Measurements from ENCODE around the gene EDEM2.
"Not testable (repeated sequence)": the region's sequence is repeated elsewhere in the genome, so short reads cannot be mapped to it uniquely, and the experiment has no call there.

EDEM2 gene, protein sequence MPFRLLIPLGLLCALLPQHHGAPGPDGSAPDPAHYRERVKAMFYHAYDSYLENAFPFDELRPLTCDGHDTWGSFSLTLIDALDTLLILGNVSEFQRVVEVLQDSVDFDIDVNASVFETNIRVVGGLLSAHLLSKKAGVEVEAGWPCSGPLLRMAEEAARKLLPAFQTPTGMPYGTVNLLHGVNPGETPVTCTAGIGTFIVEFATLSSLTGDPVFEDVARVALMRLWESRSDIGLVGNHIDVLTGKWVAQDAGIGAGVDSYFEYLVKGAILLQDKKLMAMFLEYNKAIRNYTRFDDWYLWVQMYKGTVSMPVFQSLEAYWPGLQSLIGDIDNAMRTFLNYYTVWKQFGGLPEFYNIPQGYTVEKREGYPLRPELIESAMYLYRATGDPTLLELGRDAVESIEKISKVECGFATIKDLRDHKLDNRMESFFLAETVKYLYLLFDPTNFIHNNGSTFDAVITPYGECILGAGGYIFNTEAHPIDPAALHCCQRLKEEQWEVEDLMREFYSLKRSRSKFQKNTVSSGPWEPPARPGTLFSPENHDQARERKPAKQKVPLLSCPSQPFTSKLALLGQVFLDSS

DNA sequence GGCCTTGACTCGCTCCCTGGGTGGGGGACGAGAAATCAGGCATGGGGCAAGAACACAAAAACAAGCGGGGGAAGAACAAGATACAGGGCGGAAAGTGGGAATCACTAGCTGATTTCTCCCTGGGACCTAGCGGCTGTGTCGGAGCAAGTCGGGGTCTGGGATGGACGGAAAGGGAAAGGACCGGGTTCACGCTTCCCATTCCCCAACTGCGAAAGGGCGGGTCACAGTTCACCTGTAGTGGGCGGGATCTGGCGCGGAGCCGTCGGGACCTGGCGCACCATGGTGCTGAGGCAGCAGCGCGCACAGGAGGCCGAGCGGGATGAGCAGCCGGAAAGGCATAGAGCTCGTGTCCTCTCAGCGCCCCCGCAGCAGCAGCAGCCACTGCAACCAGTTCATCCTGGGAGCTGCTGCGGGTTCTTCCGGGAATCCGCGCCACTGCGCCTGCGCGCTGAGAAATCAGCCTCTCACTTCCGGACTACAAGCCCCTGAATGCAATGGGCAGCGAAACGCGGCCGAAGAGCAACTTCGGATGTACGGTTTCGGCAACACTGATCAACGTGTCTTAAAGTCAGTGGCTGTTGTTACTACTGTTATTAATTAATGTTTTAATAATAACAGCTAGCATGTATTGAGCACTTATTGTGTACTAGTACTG lies at the start of gene EDEM2:
TSS of gene EDEM2 (minus strand) at position 417 of the 655 bp plus-strand sequence. CDS start at position 339, 78 bp downstream.
- DNase-seq, result peak; percentile 90 to 95

DNA sequence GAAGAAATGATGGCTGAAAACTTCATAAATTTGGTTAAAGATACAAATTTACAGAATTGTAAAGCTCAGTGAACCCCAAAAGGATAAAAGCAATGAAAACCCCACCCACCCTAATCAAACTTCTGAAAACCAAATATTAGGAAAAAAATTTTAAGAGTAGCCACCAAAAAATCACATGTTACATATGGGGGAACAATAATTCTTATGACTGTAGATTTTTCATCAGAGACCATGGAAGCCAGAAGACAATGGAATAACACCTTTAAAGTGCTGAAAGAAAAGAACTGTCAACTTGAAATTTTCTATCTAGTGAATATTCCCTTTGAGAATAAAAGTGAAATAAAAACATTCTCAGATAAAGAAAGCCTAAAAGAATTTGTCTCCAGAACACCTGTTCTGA lies 49.2 kb upstream of the EDEM2 start:
- no peak for DNase-seq

DNA sequence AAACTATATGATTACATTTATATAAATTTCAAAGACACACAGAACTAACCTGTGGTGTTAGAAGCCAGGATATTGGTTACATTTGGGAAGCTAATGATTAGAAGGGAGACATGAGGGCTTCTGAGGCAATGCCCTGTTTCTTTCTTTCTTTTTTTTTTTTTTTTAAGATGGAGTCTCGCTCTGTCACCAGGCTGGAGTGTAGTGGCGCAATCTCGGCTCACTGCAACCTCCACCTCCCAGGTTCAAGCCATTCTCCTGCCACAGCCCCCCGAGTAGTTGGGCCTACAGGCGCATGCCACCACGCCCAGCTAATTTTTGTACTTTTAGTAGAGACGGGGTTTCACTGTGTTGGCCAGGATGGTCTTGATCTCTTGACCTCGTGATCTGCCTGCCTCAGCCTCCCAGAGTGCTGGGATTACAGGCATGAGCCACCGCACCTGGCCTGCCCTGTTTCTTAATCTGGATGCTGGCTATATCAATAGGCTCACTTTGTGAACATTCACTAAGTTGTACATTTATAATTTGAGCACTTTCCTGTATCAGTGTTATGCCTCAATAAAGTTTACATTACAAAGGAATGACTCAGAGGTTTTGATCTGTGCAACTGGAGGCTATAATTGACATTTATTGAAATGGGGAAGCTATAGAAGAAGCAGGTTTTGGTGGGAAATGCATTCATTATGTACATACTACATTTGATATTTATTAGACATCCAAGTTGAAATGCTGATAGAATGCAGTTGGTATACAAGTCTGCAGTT lies 46.1 kb upstream of the EDEM2 start:
- DNase-seq, result not testable (repeated sequence)

DNA sequence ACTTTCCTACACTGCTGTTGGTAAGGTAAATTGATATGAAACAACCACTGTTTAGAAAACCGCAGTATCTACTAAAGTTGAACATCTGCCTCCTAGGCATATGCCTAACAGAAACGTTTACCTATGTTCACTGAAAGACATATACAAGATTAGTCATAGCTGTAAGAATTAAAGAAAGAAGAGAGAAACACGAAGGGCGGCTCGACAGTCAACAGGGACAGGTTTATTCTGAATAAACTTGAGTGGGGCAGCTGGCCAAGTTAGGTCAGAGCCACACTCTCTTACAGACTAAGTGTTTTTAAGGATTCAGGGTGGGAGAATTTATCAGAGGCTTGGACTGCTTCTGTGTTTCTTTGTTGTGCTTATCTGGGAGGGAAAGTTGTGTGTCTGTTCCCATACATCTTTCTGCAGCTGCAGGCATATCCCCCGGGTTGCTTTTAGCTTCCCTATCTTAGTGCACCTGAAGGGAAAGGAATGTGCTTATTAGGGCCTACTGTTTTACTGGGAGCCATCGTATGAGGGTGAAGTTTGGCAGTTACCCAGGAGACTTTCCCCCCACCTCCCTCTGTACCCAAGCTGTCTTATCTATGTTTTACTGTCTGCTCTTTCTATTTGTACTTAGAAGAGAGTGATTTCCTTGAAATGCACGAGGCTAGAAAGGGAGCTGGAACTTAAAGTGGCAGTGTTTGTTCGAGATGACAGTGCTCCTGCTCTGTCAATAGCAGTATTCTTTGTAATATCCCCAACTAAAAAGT lies 45.2 kb upstream of the EDEM2 start:
- DNase-seq, result no peak

DNA sequence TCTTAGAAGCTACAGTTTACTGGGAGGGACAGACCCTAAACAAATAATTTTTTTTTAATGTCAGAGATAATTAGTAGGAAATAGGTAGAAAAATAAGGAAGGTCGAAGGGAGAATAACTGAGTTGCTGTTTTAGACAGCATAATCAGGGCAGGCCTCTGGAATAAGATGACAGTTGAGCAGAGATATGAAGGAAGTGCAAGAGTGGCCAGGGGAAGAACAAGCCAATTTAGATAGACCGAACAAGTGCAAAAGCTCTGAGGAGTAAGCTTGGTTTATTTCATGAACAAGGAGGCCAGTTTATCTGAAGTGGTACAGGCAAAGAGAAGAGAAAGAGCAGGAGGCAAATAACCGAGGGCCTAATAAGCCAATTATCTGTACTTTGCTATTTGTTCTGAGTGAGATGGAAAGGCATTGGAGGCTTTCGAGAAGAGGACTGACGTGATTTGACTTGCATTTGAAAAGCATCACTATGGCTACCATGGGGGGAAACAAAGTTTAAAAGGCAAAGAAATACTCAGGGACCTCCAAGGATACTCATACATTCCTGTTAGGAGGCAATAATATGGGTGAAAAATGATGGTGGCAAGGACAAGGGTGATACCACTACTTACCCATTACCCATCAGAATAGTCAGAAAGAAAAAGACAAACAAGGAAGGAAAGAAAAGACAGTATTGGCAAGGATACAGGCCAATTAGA lies 44.4 kb upstream of the EDEM2 start:
- DNase-seq, result no peak

DNA sequence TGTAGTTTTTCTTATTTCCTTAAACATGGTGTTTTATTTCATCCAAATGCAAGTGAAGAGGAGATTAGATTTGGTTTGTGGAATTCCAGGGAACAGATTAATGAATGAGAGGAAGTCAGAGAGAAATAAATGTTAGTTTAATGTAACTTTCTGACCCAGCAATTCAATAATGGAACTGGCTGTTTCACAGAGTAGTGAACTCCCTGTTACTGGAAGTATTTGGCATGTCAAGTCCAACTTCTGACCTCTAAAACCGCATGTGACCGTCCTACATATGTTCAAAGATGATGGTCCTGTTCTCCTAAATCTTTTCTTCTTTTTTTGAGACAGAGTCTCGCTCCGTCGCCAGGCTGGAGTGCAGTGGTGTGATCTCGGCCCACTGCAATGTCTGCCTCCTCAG lies 43.4 kb upstream of the EDEM2 start:
- DNase-seq, result no peak

DNA sequence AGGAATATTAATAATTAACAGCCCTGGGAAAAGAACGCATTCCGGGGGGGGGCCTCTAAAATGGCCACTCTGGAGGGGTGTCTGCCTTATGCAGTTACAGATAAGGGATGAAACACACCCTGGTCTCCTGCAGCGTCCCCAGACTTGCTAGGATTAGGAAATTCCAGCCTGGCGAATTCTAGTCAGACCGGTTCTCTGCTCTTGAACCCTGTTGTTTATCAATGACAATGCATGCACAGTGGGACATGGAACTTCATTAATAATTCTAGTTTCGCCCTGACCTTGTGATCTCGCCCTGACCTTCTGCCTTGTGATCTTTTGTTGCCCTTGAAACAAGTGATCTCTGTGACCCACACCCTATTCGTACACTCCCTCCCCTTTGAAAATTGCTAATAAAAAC lies 42.1 kb upstream of the EDEM2 start:
- DNase-seq, result not testable (repeated sequence)

DNA sequence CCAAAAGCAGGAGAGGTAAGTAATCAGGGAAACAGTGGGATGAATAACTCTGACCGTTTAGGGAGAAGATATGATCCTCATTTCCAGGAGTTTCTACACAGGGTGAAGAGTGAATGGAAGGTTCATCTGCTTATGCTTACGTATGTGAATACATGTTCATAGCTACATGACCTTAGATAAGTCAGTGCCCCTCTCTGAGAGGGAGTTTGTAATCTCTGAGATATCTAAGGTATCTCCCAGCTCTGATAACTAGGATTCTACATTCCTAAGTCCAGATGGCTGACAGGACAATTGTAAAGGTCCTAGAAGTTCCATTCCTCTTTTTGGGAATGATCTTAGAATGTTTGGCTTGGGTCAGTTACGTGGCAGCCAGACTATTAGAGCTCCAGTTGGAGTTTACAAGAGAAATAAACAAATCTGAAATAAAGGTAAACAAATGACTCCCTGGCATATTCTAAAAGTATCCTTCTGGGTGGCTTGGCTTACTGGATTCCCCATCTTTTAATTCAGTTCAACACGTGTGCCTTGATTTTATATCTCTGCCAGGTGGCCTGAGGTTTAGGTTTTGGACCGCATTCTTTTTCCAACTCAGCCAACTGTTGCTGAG lies 40.6 kb upstream of the EDEM2 start:
- no peak for DNase-seq

DNA sequence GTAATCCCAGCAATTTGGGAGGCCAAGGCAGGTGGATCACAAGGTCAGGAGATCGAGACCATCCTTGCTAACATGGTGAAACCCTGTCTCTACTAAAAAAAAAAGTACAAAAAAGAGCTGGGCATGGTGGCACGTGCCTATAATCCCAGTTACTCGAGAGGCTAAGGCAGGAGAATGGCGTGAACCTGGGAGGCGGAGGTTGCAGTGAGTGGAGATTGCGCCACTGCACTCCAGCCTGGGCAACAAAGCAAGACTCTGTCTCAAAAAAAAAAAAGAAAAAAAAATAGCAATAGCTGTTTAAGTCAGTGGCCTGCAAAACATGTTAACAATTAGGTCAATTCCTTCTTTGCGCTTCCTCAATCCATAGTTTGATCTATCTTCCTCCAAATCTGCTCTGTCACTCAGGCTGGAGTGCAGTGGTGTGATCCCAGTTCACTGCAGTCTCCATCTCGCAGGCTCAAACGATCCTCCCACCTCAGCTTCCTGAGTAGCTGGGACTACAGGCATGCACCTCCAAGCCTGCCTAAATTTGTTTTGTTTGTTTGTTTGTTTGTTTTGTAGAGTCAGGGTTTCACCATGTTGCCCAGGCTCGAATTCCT lies 39.7 kb upstream of the EDEM2 start:
- not testable (repeated sequence) for DNase-seq

DNA sequence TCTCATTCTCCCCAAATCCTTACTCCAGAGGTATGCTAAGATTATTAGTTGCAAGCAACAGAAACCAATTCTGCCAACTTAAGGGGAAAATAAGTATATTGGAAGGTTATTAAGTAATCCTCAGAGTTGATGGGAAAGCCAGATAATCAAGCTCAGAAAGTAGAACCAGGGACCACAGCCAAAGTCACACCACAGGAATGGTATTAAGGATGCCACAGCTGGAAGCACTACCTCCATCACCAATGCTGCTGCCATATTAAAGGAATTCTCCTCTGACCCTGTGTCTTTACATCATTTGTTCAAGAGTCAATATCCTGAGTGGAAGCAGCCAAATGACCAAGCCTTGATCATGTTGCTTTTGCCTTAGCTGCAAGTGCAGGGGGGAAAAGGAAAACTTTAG lies 34.6 kb upstream of the EDEM2 start:
- DNase-seq, result no peak

DNA sequence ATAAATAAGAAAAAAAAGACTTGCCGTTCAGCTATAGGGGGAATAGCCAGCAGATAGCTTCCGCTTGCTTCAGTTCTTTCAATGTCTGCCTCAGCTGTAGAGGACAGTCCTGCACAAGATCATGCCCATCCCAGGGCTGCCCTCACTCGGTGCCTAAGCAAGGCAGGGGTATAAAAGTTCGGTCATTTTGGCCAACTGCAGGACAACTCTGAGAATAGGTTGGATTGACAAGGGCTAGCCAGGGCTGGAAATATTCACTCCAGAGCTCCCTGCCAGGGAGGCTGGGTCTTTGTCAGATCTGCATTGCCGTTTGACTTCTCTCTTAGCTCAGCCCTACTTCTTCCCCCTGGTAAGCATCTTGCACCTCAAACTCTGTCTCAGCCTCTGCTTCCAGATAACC lies 33.1 kb upstream of the EDEM2 start:
- DNase-seq, result no peak

DNA sequence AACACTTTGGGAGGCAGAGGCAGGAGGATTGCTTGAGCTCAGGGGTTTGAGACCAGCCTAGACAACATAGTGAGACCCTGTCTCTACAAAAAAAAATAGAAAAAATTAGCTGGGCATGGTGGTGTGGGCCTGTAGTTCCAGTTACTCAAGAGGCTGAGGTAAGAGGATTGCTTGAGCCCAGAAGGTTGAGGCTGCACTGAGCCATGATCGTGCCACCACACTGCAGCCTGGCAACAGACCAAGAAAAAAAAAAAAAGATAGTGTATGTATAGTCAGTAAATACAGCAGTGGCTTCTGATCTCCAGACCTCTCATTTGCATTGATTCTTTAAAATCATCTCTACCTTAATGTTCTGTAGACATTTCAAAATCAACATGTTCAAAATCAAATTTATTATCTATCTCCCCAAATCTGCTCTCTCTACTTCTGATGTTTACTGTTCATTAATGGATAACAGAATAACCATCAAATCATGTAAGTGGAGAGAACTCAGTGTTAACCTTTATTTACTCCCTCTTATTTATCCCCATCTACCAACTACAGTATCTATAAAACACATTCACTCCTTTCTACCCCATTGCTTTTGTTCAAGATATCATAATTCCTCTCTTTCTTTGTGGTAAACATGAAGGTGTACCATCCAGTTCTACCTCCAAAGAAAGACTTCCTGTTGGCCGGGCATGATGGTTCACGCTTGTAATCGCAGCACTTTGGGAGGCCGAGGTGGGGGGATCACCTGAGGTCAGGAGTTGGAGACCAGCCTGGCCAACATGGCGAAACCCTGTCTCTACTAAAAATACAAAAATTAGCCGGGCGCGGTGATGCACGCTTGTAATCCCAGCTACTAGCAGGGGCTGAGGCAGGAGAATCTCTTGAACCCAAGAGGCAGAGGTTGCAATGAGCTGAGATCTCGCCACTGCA lies 32.4 kb upstream of the EDEM2 start:
- DNase-seq, result no peak

DNA sequence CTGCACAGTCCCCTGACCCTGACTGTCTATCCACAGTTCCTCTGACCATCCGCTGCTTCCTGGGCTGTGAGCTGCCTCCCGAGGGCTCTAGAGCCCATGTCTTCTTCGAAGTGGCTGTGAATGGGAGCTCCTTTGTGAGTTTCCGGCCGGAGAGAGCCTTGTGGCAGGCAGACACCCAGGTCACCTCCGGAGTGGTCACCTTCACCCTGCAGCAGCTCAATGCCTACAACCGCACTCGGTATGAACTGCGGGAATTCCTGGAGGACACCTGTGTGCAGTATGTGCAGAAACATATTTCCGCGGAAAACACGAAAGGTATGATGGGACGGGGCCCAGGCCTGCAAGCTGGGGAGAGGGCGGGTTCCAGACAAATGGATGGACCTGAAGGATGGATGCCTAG lies 29.0 kb upstream of the EDEM2 start:
- no peak for DNase-seq

DNA sequence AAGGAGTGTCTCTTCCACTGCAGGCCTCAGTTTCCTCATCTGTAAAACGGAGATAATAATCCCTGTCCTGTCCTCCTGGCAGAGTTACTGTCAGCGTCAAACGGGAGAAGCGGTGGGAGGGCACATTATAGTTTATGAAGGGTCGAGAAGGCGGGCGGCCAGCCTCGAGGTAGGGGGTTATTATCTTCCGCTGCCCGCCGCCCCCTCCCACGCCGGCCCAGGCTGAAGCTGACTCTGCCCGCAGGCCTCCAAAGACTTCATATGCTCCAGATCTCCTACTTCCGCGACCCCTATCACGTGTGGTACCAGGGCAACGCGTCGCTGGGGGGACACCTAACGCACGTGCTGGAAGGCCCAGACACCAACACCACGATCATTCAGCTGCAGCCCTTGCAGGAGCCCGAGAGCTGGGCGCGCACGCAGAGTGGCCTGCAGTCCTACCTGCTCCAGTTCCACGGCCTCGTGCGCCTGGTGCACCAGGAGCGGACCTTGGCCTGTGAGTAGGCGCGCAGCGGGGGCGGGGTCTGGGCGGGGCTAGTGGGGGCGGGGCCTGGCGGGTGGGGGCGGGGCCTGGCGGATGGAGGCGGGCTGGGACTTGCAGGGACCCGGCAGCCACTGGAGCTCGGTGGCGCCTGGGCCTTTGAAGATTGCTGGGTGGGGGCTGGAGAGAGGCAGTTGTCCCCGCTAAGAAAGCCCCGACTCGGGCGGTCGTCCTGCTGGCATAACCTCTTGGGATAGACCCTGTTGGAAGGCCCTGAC lies 27.5 kb upstream of the EDEM2 start:
- DNase-seq, result no peak

DNA sequence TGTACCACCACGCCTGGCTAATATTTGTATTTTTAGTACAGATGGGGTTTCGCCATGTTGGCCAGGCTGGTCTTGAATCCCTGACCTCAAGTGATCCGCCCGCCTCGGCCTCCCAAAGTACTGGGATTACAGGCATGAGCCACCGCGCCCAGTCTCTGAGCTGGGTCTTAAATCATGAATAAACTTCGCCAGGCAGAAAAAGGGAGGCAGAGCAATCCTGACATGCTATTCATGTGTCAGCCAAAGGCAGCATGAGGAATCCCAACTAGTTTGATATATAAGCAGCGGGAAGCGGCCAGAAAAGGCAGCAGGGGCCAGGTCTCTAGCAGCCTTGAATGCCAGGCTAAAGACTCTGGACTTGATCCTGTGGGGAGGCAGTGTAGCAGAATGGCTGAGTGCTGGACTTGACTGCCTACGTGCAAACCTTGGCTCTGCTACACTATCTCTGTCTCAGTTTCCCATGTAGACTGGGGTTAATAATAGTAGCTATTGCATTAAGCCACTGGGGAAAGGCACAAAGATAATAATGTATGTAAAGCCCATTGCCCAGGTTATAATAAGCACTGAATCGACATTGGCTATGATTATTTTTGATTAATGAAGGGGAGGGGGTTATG lies 26.5 kb upstream of the EDEM2 start:
- no peak for DNase-seq

DNA sequence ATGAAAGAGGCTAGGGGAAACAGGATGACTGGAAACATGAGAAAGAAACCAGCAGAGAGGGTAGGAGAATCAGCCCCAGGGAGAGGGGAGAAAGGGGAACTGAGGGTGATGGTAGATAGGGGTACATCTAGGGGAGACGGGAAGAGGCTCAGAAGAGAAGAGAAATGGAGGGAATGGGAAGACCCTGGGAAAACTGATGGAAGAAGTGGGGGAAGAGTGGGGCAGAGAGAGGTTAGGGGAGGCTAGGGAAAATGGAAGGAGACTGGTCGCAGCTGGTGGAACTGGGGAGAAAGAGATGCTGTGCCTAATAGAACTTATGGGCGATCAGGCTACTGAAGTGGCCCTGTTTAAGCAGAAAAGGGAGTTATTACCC lies 25.3 kb upstream of the EDEM2 start:
- DNase-seq, result no peak

DNA sequence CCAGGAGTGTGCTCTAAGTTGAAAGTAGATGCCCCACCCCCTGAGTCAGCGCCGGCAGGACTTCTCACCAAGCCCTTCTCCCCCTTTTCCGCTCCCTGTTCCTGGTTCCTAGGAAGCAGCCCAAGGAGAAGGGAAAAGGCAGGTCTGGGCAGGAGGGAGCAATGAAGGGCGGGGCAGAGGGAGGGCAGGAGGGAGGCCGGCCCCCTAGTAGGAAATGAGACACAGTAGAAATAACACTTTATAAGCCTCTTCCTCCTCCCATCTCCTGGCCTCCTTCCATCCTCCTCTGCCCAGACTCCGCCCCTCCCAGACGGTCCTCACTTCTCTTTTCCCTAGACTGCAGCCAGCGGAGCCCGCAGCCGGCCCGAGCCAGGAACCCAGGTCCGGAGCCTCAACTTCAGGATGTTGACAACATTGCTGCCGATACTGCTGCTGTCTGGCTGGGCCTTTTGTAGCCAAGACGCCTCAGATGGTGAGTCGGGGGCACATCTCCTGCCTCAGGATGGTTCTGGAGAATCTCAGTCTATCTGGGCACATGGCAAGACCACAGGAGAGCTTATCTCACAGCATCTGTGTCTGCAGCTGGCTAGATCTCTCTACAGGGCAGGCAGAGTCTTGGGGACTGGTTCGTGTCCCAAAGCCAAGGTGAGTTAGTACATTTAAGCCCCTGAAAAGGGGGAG lies 24.8 kb upstream of the EDEM2 start, which contains the start of gene PROCR:
TSS of gene PROCR (plus strand) at position 320 of the 681 bp plus-strand sequence. CDS start at position 403, 83 bp downstream.
- peak; percentile 75 to 87 for DNase-seq

DNA sequence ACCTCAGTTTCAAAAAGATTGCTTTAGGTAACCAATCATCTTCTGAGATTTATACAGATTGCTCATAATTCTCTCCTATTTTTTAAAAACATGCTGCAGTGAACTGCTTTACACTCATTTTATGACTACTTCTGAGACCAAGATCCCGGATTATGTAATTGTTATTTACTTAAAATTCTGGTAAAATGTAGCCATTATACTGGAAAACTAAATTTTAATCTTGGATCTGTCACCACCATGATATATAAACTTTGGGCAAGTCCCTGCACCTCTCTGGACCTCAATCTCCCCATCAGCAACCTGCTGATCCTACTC lies 24.3 kb upstream of the EDEM2 start:
- no peak for DNase-seq
